PC-3 (cell line): Measurements from ENCODE around the gene DNAJB11.

ENCODE experiments used
- EZH2 ChIP-seq: fragments of 300-600 bp; sonication (generic); IDR thresholded peaks from one replicate; pipeline ENCODE4 v1.6.1; 2017; ENCODE audit warnings: antibody characterized with exemption, mild to moderate bottlenecking, low read length; ENCODE audit not compliant: unreplicated experiment
- TF ChIP-seq, protein P1 (sequence below): fragments of 300-600 bp; sonication (generic); conservative IDR thresholded peaks from 2 replicates; pipeline ENCODE4 v1.5.1; 2017; ENCODE audit warnings: antibody characterized with exemption, low read depth, mild to moderate bottlenecking, low read length

GRCh38 chr3:186633481-186633880, 63.0 kb downstream of the DNAJB11 start:
- TF ChIP-seq, protein P1, sequence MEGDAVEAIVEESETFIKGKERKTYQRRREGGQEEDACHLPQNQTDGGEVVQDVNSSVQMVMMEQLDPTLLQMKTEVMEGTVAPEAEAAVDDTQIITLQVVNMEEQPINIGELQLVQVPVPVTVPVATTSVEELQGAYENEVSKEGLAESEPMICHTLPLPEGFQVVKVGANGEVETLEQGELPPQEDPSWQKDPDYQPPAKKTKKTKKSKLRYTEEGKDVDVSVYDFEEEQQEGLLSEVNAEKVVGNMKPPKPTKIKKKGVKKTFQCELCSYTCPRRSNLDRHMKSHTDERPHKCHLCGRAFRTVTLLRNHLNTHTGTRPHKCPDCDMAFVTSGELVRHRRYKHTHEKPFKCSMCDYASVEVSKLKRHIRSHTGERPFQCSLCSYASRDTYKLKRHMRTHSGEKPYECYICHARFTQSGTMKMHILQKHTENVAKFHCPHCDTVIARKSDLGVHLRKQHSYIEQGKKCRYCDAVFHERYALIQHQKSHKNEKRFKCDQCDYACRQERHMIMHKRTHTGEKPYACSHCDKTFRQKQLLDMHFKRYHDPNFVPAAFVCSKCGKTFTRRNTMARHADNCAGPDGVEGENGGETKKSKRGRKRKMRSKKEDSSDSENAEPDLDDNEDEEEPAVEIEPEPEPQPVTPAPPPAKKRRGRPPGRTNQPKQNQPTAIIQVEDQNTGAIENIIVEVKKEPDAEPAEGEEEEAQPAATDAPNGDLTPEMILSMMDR: no peak
- TF ChIP-seq EZH2: no peak
